Measurements from ENCODE around the gene PNKP.

The PNKP gene

DNA sequence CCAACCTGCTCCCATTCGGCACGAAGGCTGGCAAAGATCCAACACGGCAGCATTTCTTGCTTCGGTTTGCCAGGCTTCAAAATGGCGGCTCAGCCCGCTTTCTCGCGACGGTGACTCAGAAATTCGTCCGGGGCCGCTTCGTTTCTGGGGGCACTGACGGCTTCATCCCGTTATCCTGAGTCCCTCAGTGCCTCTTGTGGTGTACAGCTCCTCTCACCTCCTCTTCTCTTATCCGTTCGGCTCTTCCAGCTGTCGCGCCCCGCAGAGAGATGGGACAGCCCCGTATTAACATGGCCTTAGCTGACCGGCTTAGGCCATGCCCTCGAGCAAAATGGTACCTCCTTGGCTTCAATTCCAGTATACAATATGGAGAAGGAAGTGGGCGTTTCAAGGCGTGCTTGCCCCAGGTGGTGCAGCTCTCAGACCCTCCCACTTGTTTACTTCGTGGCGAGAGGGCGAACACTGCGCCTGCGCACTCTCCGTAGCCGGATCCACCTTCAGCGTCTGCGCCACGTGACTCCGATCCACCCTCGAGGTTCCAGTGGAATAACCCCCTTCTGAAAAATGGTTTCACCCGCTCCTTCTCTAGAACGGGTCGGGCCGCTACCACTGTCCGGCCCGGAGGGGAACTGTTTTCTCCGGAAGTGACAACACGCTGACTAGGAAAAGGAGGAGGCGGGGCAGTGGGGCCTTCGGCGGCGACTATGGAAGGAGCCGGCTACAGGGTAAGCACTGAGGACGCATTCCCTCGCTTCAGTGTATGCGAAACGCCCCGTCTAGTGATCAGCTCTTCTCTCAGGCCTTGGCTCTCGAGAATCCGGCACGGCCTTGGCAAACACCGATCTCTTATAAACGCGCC, 9.9 kb upstream of the PNKP start, which contains the start of the genes AKT1S1 and TBC1D17:
TSS of gene AKT1S1 (minus strand) at position 336 of the 859 bp plus-strand sequence. CDS start 4,060 bp downstream, outside the sequence.
TSS of gene TBC1D17 (plus strand) at position 683 of the 859 bp plus-strand sequence. CDS start at position 705, 22 bp downstream.
- DNase-seq (ENCODE audit: insufficient read length, low spot score) = peak; percentile 94
- no peak for FAIRE-seq
- TF ChIP-seq POLR2AphosphoS5 (IDR thresholded peaks at IDR 0.05; ENCODE audit: low read depth, low read length) (peak; percentile 62; the same call in 1 of the 2 replicates), SPI1 (IDR thresholded peaks at IDR 0.05; ENCODE audit: low read depth, low read length) (peak; percentile 55), POLR2A (IDR thresholded peaks at IDR 0.05; ENCODE audit: low read depth, low read length) (peak; percentile 54), PAX5 (IDR thresholded peaks at IDR 0.05; ENCODE audit: insufficient read depth, low read length, severe bottlenecking) (no peak), TAF1 (IDR thresholded peaks at IDR 0.05; ENCODE audit: low read depth, low read length) (peak; percentile 23; the same call in 1 of the 2 replicates), POU2F2 (IDR thresholded peaks at IDR 0.05; ENCODE audit: low read depth, low read length) (peak; percentile 23; the same call in 1 of the 2 replicates)

DNA sequence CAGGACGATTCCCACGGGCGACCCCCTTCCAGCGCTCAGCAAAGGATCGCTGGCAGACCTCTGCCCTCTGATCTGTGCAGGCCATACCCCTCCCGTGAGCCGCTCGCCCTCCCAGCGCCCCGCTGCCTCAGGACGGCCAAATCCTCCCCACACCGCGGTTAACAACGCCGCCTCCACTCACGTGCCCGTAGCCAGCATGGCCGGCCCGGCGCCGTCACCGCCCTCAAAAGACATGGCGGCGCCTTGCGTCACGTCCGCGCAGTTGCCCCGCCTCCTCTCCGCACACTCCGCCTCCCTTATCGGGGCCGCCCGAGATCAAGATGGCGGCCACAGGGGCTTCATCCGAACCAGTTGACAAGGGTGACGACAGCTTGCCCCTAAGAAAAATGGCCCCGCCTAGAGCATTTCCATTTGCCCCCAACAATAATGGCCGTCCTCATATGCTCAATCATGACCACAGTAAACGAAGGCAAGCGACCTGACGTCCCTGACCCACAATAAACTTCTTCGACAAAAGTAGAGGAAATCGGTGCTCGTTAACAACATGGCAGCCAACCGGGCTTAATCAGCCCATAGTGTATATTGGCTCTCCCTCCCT, 9.1 kb upstream of the PNKP start:
- FAIRE-seq (peak; percentile 100), DNase-seq (ENCODE audit: insufficient read length, low spot score) (peak; percentile 66)
- TF ChIP-seq PAX5 (IDR thresholded peaks at IDR 0.05; ENCODE audit: insufficient read depth, low read length, severe bottlenecking) (no peak), TAF1 (IDR thresholded peaks at IDR 0.05; ENCODE audit: low read depth, low read length) (no peak; the same call in 1 of the 2 replicates), SPI1 (IDR thresholded peaks at IDR 0.05; ENCODE audit: low read depth, low read length) (no peak), POLR2A (IDR thresholded peaks at IDR 0.05; ENCODE audit: low read depth, low read length) (peak; percentile 70), POU2F2 (IDR thresholded peaks at IDR 0.05; ENCODE audit: low read depth, low read length) (no peak), POLR2AphosphoS5 (IDR thresholded peaks at IDR 0.05; ENCODE audit: low read depth, low read length) (peak; percentile 50)

GRCh38 chr19:49875857-49876421, 8.6 kb upstream of the PNKP start:
- FAIRE-seq (no peak), DNase-seq (ENCODE audit: insufficient read length, low spot score) (no peak)
- TF ChIP-seq POU2F2 (IDR thresholded peaks at IDR 0.05; ENCODE audit: low read depth, low read length) (no peak), POLR2A (IDR thresholded peaks at IDR 0.05; ENCODE audit: low read depth, low read length) (peak; percentile 2; the same call in 1 of the 2 replicates), SPI1 (IDR thresholded peaks at IDR 0.05; ENCODE audit: low read depth, low read length) (peak; percentile 55), PAX5 (IDR thresholded peaks at IDR 0.05; ENCODE audit: insufficient read depth, low read length, severe bottlenecking) (no peak)

GRCh38 chr19:49875177-49875576, 7.8 kb upstream of the PNKP start:
- DNase-seq (ENCODE audit: insufficient read length, low spot score) = no peak
- no peak for TF ChIP-seq POLR2A (IDR thresholded peaks at IDR 0.05; ENCODE audit: low read depth, low read length)
- peak; percentile 5 for FAIRE-seq

GRCh38 chr19:49874503-49875157, 7.3 kb upstream of the PNKP start:
- FAIRE-seq = no peak
- no peak for DNase-seq (ENCODE audit: insufficient read length, low spot score)
- TF ChIP-seq POU2F2 (IDR thresholded peaks at IDR 0.05; ENCODE audit: low read depth, low read length) (no peak), POLR2A (IDR thresholded peaks at IDR 0.05; ENCODE audit: low read depth, low read length) (no peak), PAX5 (IDR thresholded peaks at IDR 0.05; ENCODE audit: insufficient read depth, low read length, severe bottlenecking) (no peak)

DNA sequence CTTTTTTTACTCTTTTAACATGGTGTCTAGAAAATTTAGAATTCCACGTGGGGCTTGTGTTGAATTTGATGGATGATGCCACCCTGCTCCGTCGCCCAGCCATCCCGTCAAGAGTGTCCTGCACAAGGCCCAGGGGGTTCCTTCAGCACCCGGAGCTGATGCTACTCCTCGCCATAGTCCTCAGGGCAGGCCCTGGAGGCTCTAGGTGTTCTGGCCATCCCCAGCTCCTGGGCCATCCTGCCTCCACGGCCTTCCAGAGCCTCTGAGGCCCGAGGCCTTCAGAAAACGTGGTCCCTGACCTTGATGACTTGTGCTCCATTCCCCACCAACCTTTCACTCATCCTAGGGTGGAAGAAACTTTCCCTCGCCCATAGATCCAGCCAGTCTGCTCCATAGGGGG, 6.5 kb upstream of the PNKP start:
- DNase-seq (ENCODE audit: insufficient read length, low spot score) = no peak
- FAIRE-seq = no peak
- TF ChIP-seq SPI1 (IDR thresholded peaks at IDR 0.05; ENCODE audit: low read depth, low read length) = no peak
- no peak for TF ChIP-seq TAF1 (IDR thresholded peaks at IDR 0.05; ENCODE audit: low read depth, low read length)
- no peak for TF ChIP-seq POLR2AphosphoS5 (IDR thresholded peaks at IDR 0.05; ENCODE audit: low read depth, low read length)
- TF ChIP-seq POU2F2 (IDR thresholded peaks at IDR 0.05; ENCODE audit: low read depth, low read length) = no peak
- no peak for TF ChIP-seq POLR2A (IDR thresholded peaks at IDR 0.05; ENCODE audit: low read depth, low read length)
- TF ChIP-seq PAX5 (IDR thresholded peaks at IDR 0.05; ENCODE audit: insufficient read depth, low read length, severe bottlenecking) = no peak

DNA sequence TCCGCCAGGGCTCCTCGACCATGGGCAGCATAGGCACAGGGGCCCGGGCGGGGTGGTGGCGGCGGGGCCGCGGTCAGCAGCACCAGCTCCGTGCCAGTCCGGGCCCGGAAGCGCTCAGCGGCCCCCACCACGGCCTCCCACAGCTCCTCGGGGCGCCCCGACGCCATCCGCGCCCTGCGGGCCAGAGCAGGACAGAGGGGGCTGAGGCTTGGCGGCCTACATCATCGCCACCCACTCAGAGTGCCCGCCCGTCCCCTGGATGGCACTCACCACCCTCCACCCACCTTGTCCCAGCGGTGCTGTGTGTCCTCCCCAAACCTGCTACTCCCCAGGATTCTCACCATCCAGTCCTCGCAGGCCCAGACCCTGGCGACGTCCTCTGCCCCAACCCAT, 5.7 kb upstream of the PNKP start:
- DNase-seq (ENCODE audit: insufficient read length, low spot score) = no peak
- FAIRE-seq = no peak
- no peak for TF ChIP-seq PAX5 (IDR thresholded peaks at IDR 0.05; ENCODE audit: insufficient read depth, low read length, severe bottlenecking)
- TF ChIP-seq TAF1 (IDR thresholded peaks at IDR 0.05; ENCODE audit: low read depth, low read length) = no peak
- TF ChIP-seq POU2F2 (IDR thresholded peaks at IDR 0.05; ENCODE audit: low read depth, low read length) = no peak
- no peak for TF ChIP-seq POLR2A (IDR thresholded peaks at IDR 0.05; ENCODE audit: low read depth, low read length)
- TF ChIP-seq SPI1 (IDR thresholded peaks at IDR 0.05; ENCODE audit: low read depth, low read length) = no peak

DNA sequence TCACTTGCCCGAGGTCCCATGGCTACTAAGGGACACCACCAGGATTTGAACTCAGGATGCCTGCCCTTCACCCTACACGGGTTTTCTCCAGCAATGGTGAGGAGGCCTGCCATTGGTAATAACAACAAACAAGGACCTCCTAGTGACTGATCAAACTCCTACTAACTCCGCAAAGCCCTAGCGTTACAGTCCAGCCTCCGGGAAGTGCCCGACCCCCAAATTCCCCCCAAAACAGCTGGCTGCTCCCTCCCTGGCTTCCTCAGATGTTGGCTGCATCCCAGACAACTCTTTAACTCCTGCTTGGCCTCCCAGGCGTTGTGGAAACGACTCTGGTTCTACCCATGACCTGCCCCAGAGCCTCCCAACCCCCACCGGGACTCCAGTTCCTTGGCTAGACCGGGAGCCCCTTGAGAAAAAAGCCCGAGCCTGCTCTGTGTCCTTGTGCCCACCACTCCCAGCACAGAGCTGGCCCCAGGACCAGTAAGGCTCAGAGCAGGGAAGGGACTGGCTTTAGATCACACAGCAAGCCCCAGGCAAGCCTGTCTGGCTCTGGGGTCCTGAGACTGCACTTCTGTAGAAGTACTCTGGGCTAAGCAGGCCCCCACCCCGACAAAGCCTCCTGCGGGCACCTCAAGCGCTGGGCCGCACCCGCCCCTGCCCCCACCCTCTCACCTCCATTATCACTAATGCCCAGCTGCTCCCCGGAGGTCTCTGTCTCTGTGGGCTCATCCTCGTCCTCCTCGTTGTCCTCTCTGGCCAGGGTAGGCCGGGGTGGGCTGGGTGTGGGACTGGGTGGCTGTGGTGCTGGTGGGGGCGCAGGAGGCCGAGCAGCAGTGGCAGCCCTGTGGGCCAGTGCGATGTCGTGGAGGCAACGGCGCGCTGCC, 5.1 kb upstream of the PNKP start:
- TF ChIP-seq SPI1 (IDR thresholded peaks at IDR 0.05; ENCODE audit: low read depth, low read length) (no peak), POU2F2 (IDR thresholded peaks at IDR 0.05; ENCODE audit: low read depth, low read length) (no peak), POLR2A (IDR thresholded peaks at IDR 0.05; ENCODE audit: low read depth, low read length) (no peak), POLR2AphosphoS5 (IDR thresholded peaks at IDR 0.05; ENCODE audit: low read depth, low read length) (no peak), TAF1 (IDR thresholded peaks at IDR 0.05; ENCODE audit: low read depth, low read length) (no peak), PAX5 (IDR thresholded peaks at IDR 0.05; ENCODE audit: insufficient read depth, low read length, severe bottlenecking) (no peak)
- DNase-seq (ENCODE audit: insufficient read length, low spot score) (no peak), FAIRE-seq (no peak)
